EH (cell line): Measurements from ENCODE around the gene JAKMIP1.

Source experiments
- DNase-seq: peaks from one replicate; pipeline ENCODE4 v3.0.0-alpha.2; 2015; ENCODE audit warnings: low read depth

The JAKMIP1 gene

GRCh38 chr4:6200011-6200921 is at the start of gene JAKMIP1:
Gene JAKMIP1 (minus strand): TSS chr4:6200549. CDS start chr4:6112850, 87,699 bp downstream.
- DNase-seq: peak; percentile 46

GRCh38 chr4:6248394-6248793 is 48.0 kb upstream of the JAKMIP1 start:
- DNase-seq: no peak

- DNase-seq: no peak
Measured at GRCh38 chr4:6246170-6246634, 45.9 kb upstream of the JAKMIP1 start.

- no peak for DNase-seq
Measured at GRCh38 chr4:6245246-6246169, 45.2 kb upstream of the JAKMIP1 start.

GRCh38 chr4:6242271-6243029 is 42.1 kb upstream of the JAKMIP1 start:
- no peak for DNase-seq

- no peak for DNase-seq
Measured at GRCh38 chr4:6241062-6241845, 40.9 kb upstream of the JAKMIP1 start.

- DNase-seq: no peak
Measured at GRCh38 chr4:6239968-6240367, 39.6 kb upstream of the JAKMIP1 start.

- DNase-seq: no peak
Measured at GRCh38 chr4:6239486-6239885, 39.1 kb upstream of the JAKMIP1 start.

GRCh38 chr4:6236816-6237390 is 36.6 kb upstream of the JAKMIP1 start:
- DNase-seq: no peak

GRCh38 chr4:6235901-6236640 is 35.7 kb upstream of the JAKMIP1 start:
- no peak for DNase-seq

GRCh38 chr4:6235012-6235411 is 34.7 kb upstream of the JAKMIP1 start:
- no peak for DNase-seq

- DNase-seq: no peak
Measured at GRCh38 chr4:6233929-6234328, 33.6 kb upstream of the JAKMIP1 start.

- no peak for DNase-seq
Measured at GRCh38 chr4:6232836-6233785, 32.8 kb upstream of the JAKMIP1 start.

GRCh38 chr4:6231663-6232165 is 31.4 kb upstream of the JAKMIP1 start:
- DNase-seq: no peak

GRCh38 chr4:6230827-6231662 is 30.7 kb upstream of the JAKMIP1 start:
- DNase-seq: no peak

GRCh38 chr4:6230502-6230785 is 30.1 kb upstream of the JAKMIP1 start:
- no peak for DNase-seq

- DNase-seq: no peak
Measured at GRCh38 chr4:6229671-6230501, 29.5 kb upstream of the JAKMIP1 start.
